Mesothelial cell of epicardium (in vitro differentiated cells): ENCODE measurements around the gene SLC25A25. TPM values are rescaled to one million over a fixed set of nuclear protein-coding genes. Genes with fewer than 3 reads are reported as not detected.

ENCODE experiments used
- DNase-seq, 2 experiments: peaks; one replicate each; pipeline ENCODE4 v3.0.0; 2021; ENCODE audit warnings: low spot score in 2 of 2; ENCODE audit not compliant: unreplicated experiment in 2 of 2
- H3K27ac Mint-ChIP-seq: 2 replicates; pipeline ENCODE4 v1.8.0; 2021; ENCODE audit warnings: mixed read lengths
- H3K27me3 Mint-ChIP-seq: 2 replicates; pipeline ENCODE4 v1.8.0; 2021; ENCODE audit warnings: low read depth, mixed read lengths
- H3K36me3 Mint-ChIP-seq: 2 replicates; pipeline ENCODE4 v1.8.0; 2021; ENCODE audit warnings: mixed read lengths
- H3K4me1 Mint-ChIP-seq: 2 replicates; pipeline ENCODE4 v1.8.0; 2021; ENCODE audit warnings: mixed read lengths
- H3K4me3 Mint-ChIP-seq: 2 replicates; pipeline ENCODE4 v1.8.0; 2021; ENCODE audit warnings: mild to moderate bottlenecking, moderate library complexity, mixed read lengths
- H3K9me3 Mint-ChIP-seq: 2 replicates; pipeline ENCODE4 v1.8.0; 2021; ENCODE audit warnings: mixed read lengths
- CTCF ChIP-seq: fragments of 200-600 bp; sonication (generic); IDR thresholded peaks from one replicate; pipeline ENCODE4 v1.5.0; 2021; ENCODE audit warnings: antibody characterized with exemption; ENCODE audit not compliant: unreplicated experiment
- total RNA-seq: library from RNA; stranded (reverse); gene quantifications from 3 replicates; pipeline ENCODE4 v1.2.1, GENCODE V29; 2021

SLC25A25 gene
- total RNA-seq, 1 donor from 2014 or later, result 26.2 TPM

GRCh38 chr9:128116104-128117083 lies 48.4 kb downstream of the SLC25A25 start:
- Mint-ChIP-seq H3K27me3 (no peaks in the 10 kb centered on the region), H3K36me3 (peaks cover 6% of the 10 kb centered on the region), H3K4me3 (no peak overlapping the region), H3K9me3 (no peaks in the 10 kb centered on the region), H3K4me1 (peaks cover 3% of the 10 kb centered on the region), H3K27ac (no peak overlapping the region)
- DNase-seq, result no peak
- TF ChIP-seq CTCF, result no peak

GRCh38 chr9:128117613-128118471 lies 49.8 kb downstream of the SLC25A25 start:
- H3K9me3 Mint-ChIP-seq, result no peaks in the 10 kb centered on the region
- H3K4me3 Mint-ChIP-seq, result peak overlapping the region; percentile 22
- no peaks in the 10 kb centered on the region for H3K27me3 Mint-ChIP-seq
- H3K4me1 Mint-ChIP-seq, result peaks cover 3% of the 10 kb centered on the region
- peaks cover 8% of the 10 kb centered on the region for H3K36me3 Mint-ChIP-seq
- H3K27ac Mint-ChIP-seq, result no peak overlapping the region
- TF ChIP-seq CTCF, result peak; percentile 100
- peak; percentile 90 to 99 for DNase-seq

GRCh38 chr9:128118472-128118857 lies 50.4 kb downstream of the SLC25A25 start:
- no peak for DNase-seq
- Mint-ChIP-seq H3K4me3 (no peak overlapping the region), H3K36me3 (peaks cover 5% of the 10 kb centered on the region), H3K4me1 (peaks cover 3% of the 10 kb centered on the region), H3K27ac (no peak overlapping the region), H3K27me3 (no peaks in the 10 kb centered on the region), H3K9me3 (no peaks in the 10 kb centered on the region)
- TF ChIP-seq CTCF, result no peak

- Mint-ChIP-seq H3K4me3 (no peak overlapping the region), H3K36me3 (peaks cover 2% of the 10 kb centered on the region)
- DNase-seq, result no peak
Observed at GRCh38 chr9:128118971-128119665, 51.1 kb downstream of the SLC25A25 start.

More at GRCh38 chr9:128118971-128119665, 51.1 kb downstream of the SLC25A25 start:
- Mint-ChIP-seq H3K27me3 (no peaks in the 10 kb centered on the region), H3K9me3 (no peaks in the 10 kb centered on the region), H3K4me1 (peaks cover 3% of the 10 kb centered on the region), H3K27ac (no peak overlapping the region)
- TF ChIP-seq CTCF, result no peak
